ENCODE results near the gene CEP192. TPM values are rescaled to one million over a fixed set of nuclear protein-coding genes. Genes with fewer than 3 reads are reported as not detected.

The CEP192 gene
- total and polyA plus RNA-seq, 2 of the 13 experiments (the other 11 are each of a cell fraction or from before 2014, with no cell fraction given), result 15.3 to 24.7 TPM

GRCh38 chr18:13076886-13077285, 85.7 kb downstream of the CEP192 start (continued):
- no peak for TF ChIP-seq ZNF646 (CRISPR knock-in tag; IDR thresholded peaks at IDR 0.05)

DNA sequence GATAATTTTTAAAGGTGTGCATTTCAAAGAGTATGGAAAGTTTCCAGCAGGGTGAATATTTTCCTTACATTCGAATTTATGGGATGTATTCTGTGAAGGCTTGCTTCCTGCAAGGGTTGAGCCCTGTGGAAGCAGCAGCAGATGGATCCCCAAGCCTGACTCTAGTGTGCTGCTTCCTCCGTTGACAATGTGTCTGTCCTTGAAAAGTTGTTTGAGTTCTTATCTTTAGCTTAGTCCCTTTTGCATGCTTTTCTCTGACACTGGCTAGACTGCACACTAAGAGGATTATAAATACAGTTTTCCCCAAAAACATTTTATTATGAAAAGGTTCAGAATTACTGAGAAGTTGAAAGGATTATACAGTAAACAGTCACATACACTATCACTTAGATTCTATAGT, 86.3 kb downstream of the CEP192 start:
- no peak for DNase-seq (ENCODE audit: low spot score)
- peaks cover 8% of the 10 kb centered on the region; the same call in 1 of the 2 replicates for H3K4me1 ChIP-seq (ENCODE audit: insufficient read depth, low read length)
- H3K79me2 ChIP-seq (ENCODE audit: insufficient read depth, low read length), result no peaks in the 10 kb centered on the region
- H4K20me1 ChIP-seq (ENCODE audit: insufficient read depth, low read length), result no peaks in the 10 kb centered on the region
- H2AFZ ChIP-seq (ENCODE audit: low read length), result no peak overlapping the region
- ChIA-PET POLR2A (no interaction called here), CTCF (ENCODE audit: low intra/inter-chr PET ratio, low total read pairs) (no interaction called here)
- no peaks in the 10 kb centered on the region for H3K9me3 ChIP-seq (ENCODE audit: low read length)
- TF ChIP-seq, protein P1, sequence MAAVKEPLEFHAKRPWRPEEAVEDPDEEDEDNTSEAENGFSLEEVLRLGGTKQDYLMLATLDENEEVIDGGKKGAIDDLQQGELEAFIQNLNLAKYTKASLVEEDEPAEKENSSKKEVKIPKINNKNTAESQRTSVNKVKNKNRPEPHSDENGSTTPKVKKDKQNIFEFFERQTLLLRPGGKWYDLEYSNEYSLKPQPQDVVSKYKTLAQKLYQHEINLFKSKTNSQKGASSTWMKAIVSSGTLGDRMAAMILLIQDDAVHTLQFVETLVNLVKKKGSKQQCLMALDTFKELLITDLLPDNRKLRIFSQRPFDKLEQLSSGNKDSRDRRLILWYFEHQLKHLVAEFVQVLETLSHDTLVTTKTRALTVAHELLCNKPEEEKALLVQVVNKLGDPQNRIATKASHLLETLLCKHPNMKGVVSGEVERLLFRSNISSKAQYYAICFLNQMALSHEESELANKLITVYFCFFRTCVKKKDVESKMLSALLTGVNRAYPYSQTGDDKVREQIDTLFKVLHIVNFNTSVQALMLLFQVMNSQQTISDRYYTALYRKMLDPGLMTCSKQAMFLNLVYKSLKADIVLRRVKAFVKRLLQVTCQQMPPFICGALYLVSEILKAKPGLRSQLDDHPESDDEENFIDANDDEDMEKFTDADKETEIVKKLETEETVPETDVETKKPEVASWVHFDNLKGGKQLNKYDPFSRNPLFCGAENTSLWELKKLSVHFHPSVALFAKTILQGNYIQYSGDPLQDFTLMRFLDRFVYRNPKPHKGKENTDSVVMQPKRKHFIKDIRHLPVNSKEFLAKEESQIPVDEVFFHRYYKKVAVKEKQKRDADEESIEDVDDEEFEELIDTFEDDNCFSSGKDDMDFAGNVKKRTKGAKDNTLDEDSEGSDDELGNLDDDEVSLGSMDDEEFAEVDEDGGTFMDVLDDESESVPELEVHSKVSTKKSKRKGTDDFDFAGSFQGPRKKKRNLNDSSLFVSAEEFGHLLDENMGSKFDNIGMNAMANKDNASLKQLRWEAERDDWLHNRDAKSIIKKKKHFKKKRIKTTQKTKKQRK (IDR thresholded peaks at IDR 0.05; ENCODE audit: low read length), result no peak
- no peak for TF ChIP-seq ZNF724P (CRISPR knock-in tag; IDR thresholded peaks at IDR 0.05; ENCODE audit: borderline replicate concordance)
- no peak for TF ChIP-seq ZNF446 (CRISPR knock-in tag; IDR thresholded peaks at IDR 0.05)
- no peak for TF ChIP-seq HES4 (CRISPR knock-in tag; IDR thresholded peaks at IDR 0.05; ENCODE audit: borderline replicate concordance)
- TF ChIP-seq ZNF784 (CRISPR knock-in tag; IDR thresholded peaks at IDR 0.05; ENCODE audit: borderline replicate concordance), result no peak
- no peak for TF ChIP-seq CEBPB (IDR thresholded peaks at IDR 0.05; ENCODE audit: borderline replicate concordance, low read depth, low read length)
- TF ChIP-seq ARID2 (CRISPR knock-in tag; IDR thresholded peaks at IDR 0.05; ENCODE audit: borderline replicate concordance), result no peak
- TF ChIP-seq ZNF761 (CRISPR knock-in tag; conservative IDR thresholded peaks at IDR 0.05), result no peak
- TF ChIP-seq ATAD3A (CRISPR knock-in tag; IDR thresholded peaks at IDR 0.05), result no peak
- no peak for TF ChIP-seq SIN3A (IDR thresholded peaks at IDR 0.05; ENCODE audit: borderline replicate concordance, low read depth, low read length)
- H3K4me2 ChIP-seq (ENCODE audit: low read depth, low read length), result no peak overlapping the region
- H3K4me3 ChIP-seq (replicated peaks in 1 of 3; ENCODE audit: insufficient read depth in 1 of 3, low read depth in 2 of 3, low read length in 3 of 3), result no peak overlapping the region
- in situ Hi-C loops (cut with HindIII; ENCODE audit: extremely low pct_ligation_motif_present, low pct_unique_long_range_greater_than_20kb) (no loop called here), intact Hi-C loops (cut with micrococcal nuclease; ENCODE audit: unreplicated experiment) (loop anchor here (10.0 kb wide), 1 partner anchor 83 kb away; the partner anchor contains the start of gene CEP192)
- H3K27me3 ChIP-seq (ENCODE audit: control insufficient read depth in 1 of 2, insufficient read depth in 2 of 2, low read length in 2 of 2), result no peaks in the 10 kb centered on the region
- FAIRE-seq, result no peak
- no TSS peak for BruUV-seq (replicated peaks)
- peak; percentile 31; the same call in 1 of the 3 replicates for ATAC-seq
- H3K9ac ChIP-seq (ENCODE audit: insufficient read depth, low read depth, low read length), result no peak overlapping the region
- WGBS (ENCODE audit: low lambda C conversion rate), result 35% methylated on average over 2 of the region's 2 CpGs
- no peak overlapping the region for H3K27ac ChIP-seq (ENCODE audit: extremely low read length, insufficient read depth, low read length)
- H3K36me3 ChIP-seq (replicated peaks in 1 of 2; ENCODE audit: control insufficient read depth in 1 of 2, insufficient read depth in 2 of 2, low read length in 2 of 2), result peaks cover 7 to 23% of the 10 kb centered on the region in 2 experiments; a peak in 4 of 5 replicates

Data from HepG2 (cell line).